Measurements from ENCODE around the gene RAB30.

RAB30 gene

GRCh38 chr11:83070044-83070701, 1.5 kb downstream of the RAB30 start:
- no peak for DNase-seq

- no peak for DNase-seq
Observed at GRCh38 chr11:83069441-83070043, 2.2 kb downstream of the RAB30 start.

- no peak for DNase-seq
Observed at GRCh38 chr11:83068568-83068967, 3.1 kb downstream of the RAB30 start.

GRCh38 chr11:83064011-83064410, 7.7 kb downstream of the RAB30 start:
- no peak for DNase-seq

- peak; percentile 56 to 75 for DNase-seq
Observed at GRCh38 chr11:83063073-83063754, 8.5 kb downstream of the RAB30 start.

- peak; percentile 27 to 33 for DNase-seq
Observed at GRCh38 chr11:83061883-83062282, 9.8 kb downstream of the RAB30 start.

- no peak for DNase-seq
Observed at GRCh38 chr11:83060965-83061364, 10.7 kb downstream of the RAB30 start.

- no peak for DNase-seq
Observed at GRCh38 chr11:83057721-83058120, 14.0 kb downstream of the RAB30 start.

GRCh38 chr11:83056611-83057010, 15.1 kb downstream of the RAB30 start:
- DNase-seq, result no peak

- no peak for DNase-seq
Observed at GRCh38 chr11:83056204-83056603, 15.5 kb downstream of the RAB30 start.

- no peak for DNase-seq
Observed at GRCh38 chr11:83054904-83055380, 16.8 kb downstream of the RAB30 start.

- peak; percentile 27 for DNase-seq
Observed at GRCh38 chr11:83054001-83054400, 17.7 kb downstream of the RAB30 start.

- DNase-seq, result no peak
Observed at GRCh38 chr11:83051760-83052671, 19.7 kb downstream of the RAB30 start.

- no peak for DNase-seq
Observed at GRCh38 chr11:83047515-83048225, 24.0 kb downstream of the RAB30 start.

GRCh38 chr11:83046621-83047172, 25.0 kb downstream of the RAB30 start:
- DNase-seq, result no peak

- DNase-seq, result peak in 1 of 2 donors; percentile 42
Observed at GRCh38 chr11:83044958-83045712, 26.6 kb downstream of the RAB30 start.

GRCh38 chr11:83042964-83043711, 28.6 kb downstream of the RAB30 start:
- DNase-seq, result no peak

GRCh38 chr11:83041126-83041525, 30.6 kb downstream of the RAB30 start:
- DNase-seq, result no peak

- no peak for DNase-seq
Observed at GRCh38 chr11:83039566-83039965, 32.1 kb downstream of the RAB30 start.

- no peak for DNase-seq
Observed at GRCh38 chr11:83037877-83038276, 33.8 kb downstream of the RAB30 start.

Data from CD4-positive, alpha-beta T cell treated with Interleukin-4 for 1 hour (primary cell).